H1 (cell line): ENCODE results near the gene PMP22. TPM values are rescaled to one million over a fixed set of nuclear protein-coding genes. Genes with fewer than 3 reads are reported as not detected.

Experiments
- CTCF ChIA-PET: fragments of 300-600 bp; sonication (Branson Sonifier 250); formaldehyde crosslinking; loops from one replicate; lab custom pipeline; 2021; ENCODE audit not compliant: partially characterized antibody; lab: Charles Lee
- POLR2A ChIA-PET: fragments of 300-600 bp; sonication (Branson Sonifier 250); formaldehyde crosslinking; loops from one replicate; lab custom pipeline; 2021; ENCODE audit warnings: inconsistent platforms; ENCODE audit not compliant: partially characterized antibody; lab: Charles Lee
- DNase-seq, 2 experiments: peaks; one replicate each; pipeline versions ENCODE4 v3.0.0 to v3.0.0-alpha.2; 2010 to 2022; ENCODE audit warnings: low spot score in 2 of 2, low read depth in 1 of 2, mixed read lengths in 1 of 2
- FAIRE-seq: peaks from 2 replicates; lab custom pipeline; 2011; peaks lifted over from hg19 to GRCh38; lab: Jason Lieb, UNC
- H2AFZ ChIP-seq: 2 replicates; pipeline ENCODE4 v1.8.1; 2012; ENCODE audit warnings: low read length, inconsistent platforms
- H2AK5ac ChIP-seq: 2 replicates; pipeline ENCODE4 v1.6.1; 2013; ENCODE audit warnings: low read depth, low read length
- H2BK120ac ChIP-seq: replicated peaks from 2 replicates; pipeline ENCODE3; 2013; ENCODE audit warnings: low read depth, low read length, inconsistent platforms
- H2BK12ac ChIP-seq: 2 replicates; pipeline ENCODE4 v1.6.1; 2013; ENCODE audit warnings: low read depth, low read length
- H2BK15ac ChIP-seq: 2 replicates; pipeline ENCODE4 v1.6.1; 2013; ENCODE audit warnings: low read length
- H2BK20ac ChIP-seq: 2 replicates; pipeline ENCODE4 v1.6.1; 2013; ENCODE audit warnings: low read length
- H2BK5ac ChIP-seq: 2 replicates; pipeline ENCODE4 v1.6.1; 2013; ENCODE audit warnings: low read depth, low read length
- H3K14ac ChIP-seq: 2 replicates; pipeline ENCODE4 v1.6.1; 2013; ENCODE audit warnings: inconsistent platforms; ENCODE audit not compliant: insufficient read length
- H3K18ac ChIP-seq: 2 replicates; pipeline ENCODE4 v1.6.1; 2013; ENCODE audit warnings: low read length; ENCODE audit errors: extremely low read depth
- H3K23ac ChIP-seq: 2 replicates; pipeline ENCODE4 v1.6.1; 2013; ENCODE audit warnings: inconsistent platforms; ENCODE audit not compliant: insufficient read length
- H3K23me2 ChIP-seq: 2 replicates; pipeline ENCODE4 v1.6.1; 2013; ENCODE audit warnings: low read depth, low read length
- H3K27ac ChIP-seq: 2 replicates; pipeline ENCODE4 v1.6.1; 2011; ENCODE audit warnings: low read depth, low read length, inconsistent platforms
- H3K27me3 ChIP-seq, 4 experiments: replicated peaks in 1 of 4; 1 replicate in 1 of 4; 2 replicates in 3 of 4; pipeline versions ENCODE4 v1.6.1 to v1.8.1; 2011 to 2013; ENCODE audit warnings: low read length in 3 of 4, mild to moderate bottlenecking in 3 of 4, inconsistent platforms in 2 of 4, mixed read lengths in 2 of 4, moderate library complexity in 1 of 4; ENCODE audit not compliant: control insufficient read depth in 3 of 4, insufficient read depth in 3 of 4; ENCODE audit errors: extremely low read depth in 1 of 4
- H3K36me3 ChIP-seq, 4 experiments: 2 replicates each; pipeline versions ENCODE4 v1.6.1 to v1.8.1; 2011 to 2013; ENCODE audit warnings: mild to moderate bottlenecking in 4 of 4, low read length in 3 of 4, moderate library complexity in 2 of 4, control low read depth in 1 of 4, inconsistent platforms in 1 of 4; ENCODE audit not compliant: insufficient read depth in 4 of 4, control insufficient read depth in 2 of 4
- H3K4ac ChIP-seq: replicated peaks from 2 replicates; pipeline ENCODE3; 2013; ENCODE audit warnings: low read length, low read depth, mixed read lengths, inconsistent platforms; ENCODE audit not compliant: insufficient read length
- H3K4me1 ChIP-seq, 4 experiments: replicated peaks in 1 of 4; 1 replicate in 1 of 4; 2 replicates in 3 of 4; pipeline versions ENCODE4 v1.6.1 to v1.8.1; 2011 to 2013; ENCODE audit warnings: low read length in 3 of 4, inconsistent platforms in 2 of 4, mixed read lengths in 1 of 4; ENCODE audit not compliant: insufficient read depth in 4 of 4, control insufficient read depth in 3 of 4
- H3K4me2 ChIP-seq, 2 experiments: 2 replicates each; pipeline versions ENCODE4 v1.6.1 to v1.8.1; 2011 to 2013; ENCODE audit warnings: low read depth in 2 of 2, low read length in 2 of 2, control low read depth in 1 of 2, inconsistent platforms in 1 of 2, mild to moderate bottlenecking in 1 of 2; ENCODE audit not compliant: insufficient read depth in 1 of 2
- H3K4me3 ChIP-seq, 4 experiments: fragments of 200-600, 300-600 bp in 1 of 4; sonication (generic), shearing (Covaris generic), sonication (Bioruptor Twin) in 1 of 4; 2 replicates each; pipeline versions ENCODE4 v1.5.1 to v1.8.1; 2011 to 2016; ENCODE audit warnings: low read length in 4 of 4, low read depth in 3 of 4, control low read depth in 2 of 4, inconsistent platforms in 2 of 4, mild to moderate bottlenecking in 2 of 4, mixed read lengths in 1 of 4, moderate library complexity in 1 of 4; ENCODE audit not compliant: insufficient read depth in 2 of 4; ENCODE audit errors: extremely low read depth in 1 of 4
- H3K56ac ChIP-seq: replicated peaks from 2 replicates; pipeline ENCODE3; 2013; ENCODE audit warnings: low read depth, mild to moderate bottlenecking, mixed read lengths, low read length, inconsistent platforms; ENCODE audit not compliant: insufficient read length
- H3K79me1 ChIP-seq: 2 replicates; pipeline ENCODE4 v1.6.1; 2013; ENCODE audit warnings: low read depth, low read length, control low read depth
- H3K79me2 ChIP-seq, 2 experiments: 2 replicates each; pipeline versions ENCODE4 v1.6.1 to v1.8.1; 2012 to 2013; ENCODE audit warnings: low read length in 2 of 2, mild to moderate bottlenecking in 2 of 2, inconsistent platforms in 1 of 2; ENCODE audit not compliant: insufficient read depth in 2 of 2, control insufficient read depth in 1 of 2
- H3K9ac ChIP-seq, 4 experiments: replicated peaks in 1 of 4; 1 replicate in 1 of 4; 2 replicates in 3 of 4; pipeline versions ENCODE4 v1.6.1 to v1.8.1; 2011 to 2013; ENCODE audit warnings: low read depth in 3 of 4, low read length in 3 of 4, control low read depth in 2 of 4, mild to moderate bottlenecking in 2 of 4, moderate library complexity in 2 of 4, inconsistent platforms in 1 of 4; ENCODE audit errors: extremely low read depth in 1 of 4
- H3K9me3 ChIP-seq, 2 experiments: 2 replicates each; pipeline versions ENCODE4 v1.6.1 to v1.8.1; 2012 to 2013; ENCODE audit warnings: mild to moderate bottlenecking in 2 of 2, moderate library complexity in 2 of 2, control low read depth in 1 of 2, inconsistent platforms in 1 of 2, low read depth in 1 of 2, low read length in 1 of 2, mixed read lengths in 1 of 2; ENCODE audit not compliant: insufficient read depth in 2 of 2
- H4K20me1 ChIP-seq, 2 experiments: replicated peaks in 1 of 2; 2 replicates each; pipeline versions ENCODE3 to v1.8.1; 2011 to 2013; ENCODE audit warnings: inconsistent platforms in 2 of 2, low read length in 2 of 2, mild to moderate bottlenecking in 1 of 2; ENCODE audit not compliant: insufficient read depth in 2 of 2, control insufficient read depth in 1 of 2
- H4K5ac ChIP-seq: 2 replicates; pipeline ENCODE4 v1.6.1; 2013; ENCODE audit warnings: low read length, low read depth, mixed read lengths, inconsistent platforms; ENCODE audit not compliant: insufficient read length
- H4K8ac ChIP-seq: 2 replicates; pipeline ENCODE4 v1.8.0; 2013; ENCODE audit warnings: mild to moderate bottlenecking, moderate library complexity, low read length, inconsistent platforms; ENCODE audit not compliant: insufficient read depth; ENCODE audit errors: extremely low read depth
- H4K91ac ChIP-seq: replicated peaks from 2 replicates; pipeline ENCODE3; 2013; ENCODE audit warnings: low read length, mixed read lengths, inconsistent platforms; ENCODE audit not compliant: insufficient read length
- BACH1 ChIP-seq: IDR thresholded peaks from 2 replicates; pipeline ENCODE4 v1.6.1; 2012; ENCODE audit warnings: low read length, improper control_type of control experiment
- CBX5 ChIP-seq: fragments of 300-800, 300-1000 bp; sonication (generic); IDR thresholded peaks from 2 replicates; pipeline ENCODE4 v1.7.1; 2016; ENCODE audit warnings: antibody characterized with exemption, low read length, low read depth
- CTBP2 ChIP-seq: IDR thresholded peaks from 2 replicates; pipeline ENCODE4 v1.7.0; 2011; ENCODE audit warnings: borderline replicate concordance, mild to moderate bottlenecking, moderate library complexity, mixed read lengths, low read length; ENCODE audit not compliant: insufficient read depth, insufficient read length
- EP300 ChIP-seq, 2 experiments: IDR thresholded peaks; 1 replicate in 1 of 2; 2 replicates in 1 of 2; pipeline ENCODE4 v1.6.1; 2011 to 2012; ENCODE audit warnings: low read depth in 2 of 2, low read length in 2 of 2, mild to moderate bottlenecking in 2 of 2, borderline replicate concordance in 1 of 2, inconsistent platforms in 1 of 2, moderate library complexity in 1 of 2
- KDM1A ChIP-seq: fragments of 200-600, 300-600 bp; sonication (generic); IDR thresholded peaks from 2 replicates; pipeline ENCODE4 v1.7.1; 2016; ENCODE audit warnings: mild to moderate bottlenecking, low read length, borderline replicate concordance
- NRF1 ChIP-seq: IDR thresholded peaks from 2 replicates; pipeline ENCODE4 v1.6.1; 2011; ENCODE audit warnings: mild to moderate bottlenecking, low read depth, low read length, improper control_type of control experiment
- RNF2 ChIP-seq: fragments of 200-900, 300-1000 bp; sonication (generic); IDR thresholded peaks from 2 replicates; pipeline ENCODE4 v1.7.1; 2016; ENCODE audit warnings: borderline replicate concordance, low read depth, mild to moderate bottlenecking, antibody characterized with exemption, low read length; ENCODE audit not compliant: poor library complexity, severe bottlenecking; ENCODE audit errors: missing control alignments
- SAP30 ChIP-seq: fragments of 300-600 bp; sonication (generic); IDR thresholded peaks from 2 replicates; pipeline ENCODE4 v1.7.1; 2012; ENCODE audit warnings: low read length, moderate library complexity, mild to moderate bottlenecking, inconsistent platforms; ENCODE audit not compliant: insufficient read depth, insufficient replicate concordance
- SP1 ChIP-seq: IDR thresholded peaks from 2 replicates; pipeline ENCODE4 v1.6.1; 2011; ENCODE audit warnings: low read depth, low read length
- SRF ChIP-seq: IDR thresholded peaks from 2 replicates; pipeline ENCODE4 v1.6.1; 2011; ENCODE audit warnings: mild to moderate bottlenecking, low read depth, low read length, moderate library complexity
- TBP ChIP-seq: IDR thresholded peaks from 2 replicates; pipeline ENCODE4 v1.6.1; 2011; ENCODE audit warnings: low read depth, low read length, improper control_type of control experiment
- TEAD4 ChIP-seq: IDR thresholded peaks from 2 replicates; pipeline ENCODE4 v1.6.1; 2012; ENCODE audit warnings: low read depth, low read length, inconsistent platforms, mixed read lengths
- USF2 ChIP-seq: IDR thresholded peaks from 2 replicates; pipeline ENCODE4 v1.6.1; 2011; ENCODE audit warnings: low read length, improper control_type of control experiment
- WGBS, 2 experiments: shearing (Covaris generic) in 1 of 2; methylation state at CpG; one replicate each; pipeline versions ENCODE4 v1.1.6 to v1.1.7; 2013 to 2015; ENCODE audit warnings: low lambda C conversion rate in 2 of 2, mixed read lengths in 2 of 2, inconsistent platforms in 1 of 2, low coverage in 1 of 2, missing lambda C conversion rate in 1 of 2; ENCODE audit not compliant: insufficient replicate concordance in 2 of 2, insufficient coverage in 1 of 2, insufficient read length in 1 of 2; ENCODE audit errors: extremely low coverage in 1 of 2, missing lambda C conversion rate in 1 of 2; 5-methylcytosine and 5-hydroxymethylcytosine counted together
- polyA plus RNA-seq, 7 experiments: library from polyadenylated mRNA; depleted of rRNA in 3 of 7; stranded (reverse) in 5 of 7; unstranded in 2 of 7; fragments of >200 nt in 5 of 7; fragments of 200-250 nt in 2 of 7; gene quantifications; 1 replicate in 5 of 7; 2 replicates in 1 of 7; 4 replicates in 1 of 7; pipeline versions ENCODE4 v1.2.1 to v1.2.3, GENCODE V29; 2011 to 2013; ENCODE audit warnings: missing spikeins in 2 of 7, mixed read lengths in 2 of 7
- total RNA-seq: library from RNA; stranded (reverse); fragmentation: NEBNext Ultra II Directional; extraction: Animal tissue kit (Norgen Biotek cat#: 25700); gene quantifications from 2 replicates; pipeline ENCODE4 v1.2.1, GENCODE V29; 2021

The PMP22 gene
- total and polyA plus RNA-seq, 2 of the 8 experiments (the other 6 are each of a cell fraction or from before 2014, with no cell fraction given) = 0.84 to 4.9 TPM

- no peak overlapping the region for H4K91ac ChIP-seq
- no peak overlapping the region for H2BK20ac ChIP-seq
- H2BK12ac ChIP-seq = no peak overlapping the region
- DNase-seq = no peak
- H2AK5ac ChIP-seq = no peak overlapping the region
- H4K8ac ChIP-seq = no peak overlapping the region
- no peaks in the 10 kb centered on the region for H3K36me3 ChIP-seq
- no peak overlapping the region for H3K18ac ChIP-seq
- CTCF ChIA-PET = interaction anchor here (1.5 kb wide), 1 partner anchor 218 kb away, joined by 4 read pairs; no protein-coding TSS in a partner anchor
- H3K4me3 ChIP-seq = no peak overlapping the region
- H4K5ac ChIP-seq = no peak overlapping the region
- no peak overlapping the region for H3K14ac ChIP-seq
- no peak for FAIRE-seq
- no peaks in the 10 kb centered on the region for H3K79me2 ChIP-seq
- no peaks in the 10 kb centered on the region for H3K79me1 ChIP-seq
- H3K56ac ChIP-seq = no peak overlapping the region
- no peaks in the 10 kb centered on the region; the same call in 1 of the 2 replicates for H3K23me2 ChIP-seq
- POLR2A ChIA-PET = no interaction called here
- H3K4me2 ChIP-seq = no peak overlapping the region
- H2BK5ac ChIP-seq = no peak overlapping the region
- 80% methylated on average over 2 of the region's 2 CpGs; no CpG with 5 or more reads in 1 of the 2 experiments for WGBS, 2 experiments
- H3K27ac ChIP-seq = no peak overlapping the region
- no peaks in the 10 kb centered on the region for H3K27me3 ChIP-seq
- H2AFZ ChIP-seq = no peak overlapping the region
- H3K9ac ChIP-seq = no peak overlapping the region
- no peaks in the 10 kb centered on the region for H4K20me1 ChIP-seq
- no peak overlapping the region for H2BK120ac ChIP-seq
- H3K9me3 ChIP-seq = no peaks in the 10 kb centered on the region
- H3K4ac ChIP-seq = no peak overlapping the region
- no peak overlapping the region for H2BK15ac ChIP-seq
- H3K4me1 ChIP-seq = no peaks in the 10 kb centered on the region
- H3K23ac ChIP-seq = no peak overlapping the region
- TF ChIP-seq EP300 (IDR thresholded peaks at IDR 0.05; ENCODE audit: borderline replicate concordance in 1 of 2, low read depth in 2 of 2, low read length in 2 of 2) (no peak), KDM1A (no peak), TEAD4 (no peak), RNF2 (no peak), TBP (no peak), SAP30 (no peak), NRF1 (no peak), BACH1 (no peak), USF2 (no peak), CBX5 (no peak), CTBP2 (no peak), SRF (no peak), SP1 (no peak)
Observed at GRCh38 chr17:15284537-15284936, 19.4 kb upstream of the PMP22 start.
